GM12878 (cell line): ENCODE results near the gene RMI2. TPM values are rescaled to one million over a fixed set of nuclear protein-coding genes. Genes with fewer than 3 reads are reported as not detected.

Experiments used
- BHLHE40 ChIP-seq, 2 experiments: fragments of 450-650 bp in 1 of 2; IDR thresholded peaks; 2 replicates each; pipeline ENCODE4 v1.6.1; 2011 to 2017; ENCODE audit warnings: low read depth in 2 of 2, borderline replicate concordance in 1 of 2, improper control_type of control experiment in 1 of 2, low read length in 1 of 2, mild to moderate bottlenecking in 1 of 2
- BMI1 ChIP-seq: fragments of 450-650 bp; IDR thresholded peaks from 2 replicates; pipeline ENCODE4 v1.6.1; 2016; ENCODE audit warnings: mild to moderate bottlenecking, moderate library complexity, borderline replicate concordance
- CBX5 ChIP-seq: sonication (generic); IDR thresholded peaks from 2 replicates; pipeline ENCODE4 v1.6.1; 2016; ENCODE audit warnings: low read depth, moderate library complexity, mild to moderate bottlenecking, inconsistent platforms
- CEBPB ChIP-seq, 2 experiments: fragments of 150-350 bp in 1 of 2; IDR thresholded peaks; 2 replicates each; pipeline ENCODE4 v1.6.1; 2012 to 2014; ENCODE audit warnings: low read depth in 2 of 2, low read length in 2 of 2, borderline replicate concordance in 1 of 2, inconsistent platforms in 1 of 2
- EP300 ChIP-seq, 2 experiments: fragments of 150-350 bp in 1 of 2; IDR thresholded peaks; 2 replicates each; pipeline ENCODE4 v1.6.1; 2011 to 2012; ENCODE audit warnings: low read depth in 2 of 2, low read length in 2 of 2, borderline replicate concordance in 1 of 2, improper control_type of control experiment in 1 of 2, inconsistent platforms in 1 of 2; ENCODE audit not compliant: control insufficient read depth in 1 of 2
- FOXK2 ChIP-seq: fragments of 450-650 bp; IDR thresholded peaks from 2 replicates; pipeline ENCODE4 v1.6.1; 2017; ENCODE audit warnings: mild to moderate bottlenecking, moderate library complexity
- IKZF1 ChIP-seq: fragments of 450-650 bp; conservative IDR thresholded peaks from 2 replicates; pipeline ENCODE4 v1.6.1; 2017; ENCODE audit warnings: antibody characterized with exemption, mild to moderate bottlenecking
- KLF5 ChIP-seq: fragments of 450-650 bp; IDR thresholded peaks from 2 replicates; pipeline ENCODE4 v1.6.1; 2014; ENCODE audit warnings: mild to moderate bottlenecking; ENCODE audit not compliant: partially characterized antibody
- MEF2A ChIP-seq: IDR thresholded peaks from 2 replicates; pipeline ENCODE4 v1.6.1; 2011; ENCODE audit warnings: low read depth, mild to moderate bottlenecking, low read length, moderate library complexity; ENCODE audit not compliant: insufficient read depth
- RBBP5 ChIP-seq: fragments of 200-600 bp; sonication (generic); conservative IDR thresholded peaks from 2 replicates; pipeline ENCODE4 v1.6.1; 2016
- SMARCA5 ChIP-seq: fragments of 450-650 bp; IDR thresholded peaks from 2 replicates; pipeline ENCODE4 v1.6.1; 2017; ENCODE audit warnings: mild to moderate bottlenecking
- SMC3 ChIP-seq: IDR thresholded peaks from 2 replicates; pipeline ENCODE4 v1.6.1; 2011; ENCODE audit warnings: low read length, improper control_type of control experiment, borderline replicate concordance
- SUPT20H ChIP-seq: IDR thresholded peaks from 2 replicates; pipeline ENCODE4 v1.6.1; 2011; ENCODE audit warnings: low read depth, mild to moderate bottlenecking, low read length, moderate library complexity, borderline replicate concordance; ENCODE audit not compliant: control insufficient read depth
- YY1 ChIP-seq: IDR thresholded peaks from 2 replicates; pipeline ENCODE4 v1.6.1; 2011; ENCODE audit warnings: low read depth, mild to moderate bottlenecking, low read length
- ZNF217 ChIP-seq: fragments of 450-650 bp; IDR thresholded peaks from 2 replicates; pipeline ENCODE4 v1.6.1; 2017; ENCODE audit warnings: antibody characterized with exemption, mild to moderate bottlenecking
- ZSCAN29 ChIP-seq: fragments of 450-650 bp; IDR thresholded peaks from 2 replicates; pipeline ENCODE4 v1.6.1; 2017; ENCODE audit warnings: mild to moderate bottlenecking, moderate library complexity
- ZZZ3 ChIP-seq: IDR thresholded peaks from 2 replicates; pipeline ENCODE4 v1.6.1; 2011; ENCODE audit warnings: low read depth; ENCODE audit not compliant: control insufficient read depth, insufficient read length
- polyA plus RNA-seq, 11 experiments: library from polyadenylated mRNA; depleted of rRNA in 4 of 11; unstranded in 6 of 11; stranded (reverse) in 5 of 11; fragments of >200 nt; fragmentation: Nextera tagmentation in 4 of 11; fragmentation: Illumina TruSeq in 1 of 11; extraction: Ambion mirVana in 4 of 11; extraction: Trizol in 1 of 11; gene quantifications; 1 replicate in 1 of 11; 2 replicates in 10 of 11; pipeline versions ENCODE4 v1.2.1 to v1.2.3, GENCODE V29; 2011 to 2016; ENCODE audit warnings: inconsistent platforms in 2 of 11, missing spikeins in 2 of 11, low read depth in 1 of 11
- total RNA-seq, 4 experiments: library from RNA; depleted of rRNA in 3 of 4; stranded (reverse); fragments of >200 nt in 3 of 4; fragmentation: Illumina TruSeq in 1 of 4; extraction: Trizol in 1 of 4; gene quantifications; 2 replicates each; pipeline versions ENCODE4 v1.2.1 to v1.2.3, GENCODE V29; 2013 to 2021
- TF ChIP-seq, protein P1 (sequence below): fragments of 450-650 bp; formaldehyde crosslinking; IDR thresholded peaks from 2 replicates; pipeline ENCODE4 v1.4.0; 2020; ENCODE audit warnings: mild to moderate bottlenecking, moderate library complexity
- TF ChIP-seq, protein P2 (sequence below): IDR thresholded peaks from 2 replicates; pipeline ENCODE4 v1.6.1; 2011; ENCODE audit warnings: low read depth, mild to moderate bottlenecking, low read length, moderate library complexity, borderline replicate concordance; ENCODE audit errors: extremely low read depth
- TF ChIP-seq, protein P3 (sequence below): fragments of 450-650 bp; IDR thresholded peaks from 2 replicates; pipeline ENCODE4 v1.6.1; 2017; ENCODE audit warnings: mild to moderate bottlenecking

RMI2 gene
- total and polyA plus RNA-seq, 10 of the 15 experiments (the other 5 are each of a cell fraction or from before 2014, with no cell fraction given): 9.6 to 68.8 (median 32.1) TPM

DNA sequence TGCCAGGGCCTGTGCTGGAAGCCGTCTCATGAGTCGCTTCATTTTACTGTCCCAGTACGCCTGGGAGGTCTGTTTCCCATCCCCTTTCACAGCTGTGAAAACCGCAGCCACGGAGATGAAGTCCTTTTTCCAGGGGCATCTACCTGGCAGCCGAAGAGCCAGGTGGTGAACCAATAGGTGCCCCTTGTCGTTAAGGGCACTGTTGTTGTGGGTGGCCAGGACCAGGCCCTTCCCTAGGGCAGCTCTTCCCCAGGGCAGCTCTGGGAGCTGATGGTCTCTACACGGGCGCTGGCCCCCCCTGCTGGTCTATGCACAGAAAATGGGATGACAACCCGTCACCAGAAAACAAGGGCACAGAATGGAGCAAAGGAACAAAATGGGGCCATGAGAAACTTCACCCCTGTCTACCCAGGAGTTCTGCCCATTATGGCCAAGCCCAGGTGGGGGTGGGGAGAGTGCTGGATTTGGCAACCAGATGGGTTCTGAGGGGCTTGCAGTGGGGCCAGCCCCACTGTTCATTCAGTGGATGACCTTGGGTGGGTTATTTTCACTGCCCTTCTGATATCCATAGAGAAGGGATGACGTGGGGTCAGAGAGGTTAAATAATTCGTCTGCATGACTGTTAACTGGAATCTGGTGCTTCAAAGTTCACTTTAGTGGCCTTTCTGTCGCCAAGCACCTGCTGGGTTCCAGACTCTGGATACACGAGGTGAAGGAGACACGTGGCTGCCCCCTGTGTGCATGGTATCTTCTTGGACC, 11.5 kb downstream of the RMI2 start (continued):
- TF ChIP-seq, protein P1, sequence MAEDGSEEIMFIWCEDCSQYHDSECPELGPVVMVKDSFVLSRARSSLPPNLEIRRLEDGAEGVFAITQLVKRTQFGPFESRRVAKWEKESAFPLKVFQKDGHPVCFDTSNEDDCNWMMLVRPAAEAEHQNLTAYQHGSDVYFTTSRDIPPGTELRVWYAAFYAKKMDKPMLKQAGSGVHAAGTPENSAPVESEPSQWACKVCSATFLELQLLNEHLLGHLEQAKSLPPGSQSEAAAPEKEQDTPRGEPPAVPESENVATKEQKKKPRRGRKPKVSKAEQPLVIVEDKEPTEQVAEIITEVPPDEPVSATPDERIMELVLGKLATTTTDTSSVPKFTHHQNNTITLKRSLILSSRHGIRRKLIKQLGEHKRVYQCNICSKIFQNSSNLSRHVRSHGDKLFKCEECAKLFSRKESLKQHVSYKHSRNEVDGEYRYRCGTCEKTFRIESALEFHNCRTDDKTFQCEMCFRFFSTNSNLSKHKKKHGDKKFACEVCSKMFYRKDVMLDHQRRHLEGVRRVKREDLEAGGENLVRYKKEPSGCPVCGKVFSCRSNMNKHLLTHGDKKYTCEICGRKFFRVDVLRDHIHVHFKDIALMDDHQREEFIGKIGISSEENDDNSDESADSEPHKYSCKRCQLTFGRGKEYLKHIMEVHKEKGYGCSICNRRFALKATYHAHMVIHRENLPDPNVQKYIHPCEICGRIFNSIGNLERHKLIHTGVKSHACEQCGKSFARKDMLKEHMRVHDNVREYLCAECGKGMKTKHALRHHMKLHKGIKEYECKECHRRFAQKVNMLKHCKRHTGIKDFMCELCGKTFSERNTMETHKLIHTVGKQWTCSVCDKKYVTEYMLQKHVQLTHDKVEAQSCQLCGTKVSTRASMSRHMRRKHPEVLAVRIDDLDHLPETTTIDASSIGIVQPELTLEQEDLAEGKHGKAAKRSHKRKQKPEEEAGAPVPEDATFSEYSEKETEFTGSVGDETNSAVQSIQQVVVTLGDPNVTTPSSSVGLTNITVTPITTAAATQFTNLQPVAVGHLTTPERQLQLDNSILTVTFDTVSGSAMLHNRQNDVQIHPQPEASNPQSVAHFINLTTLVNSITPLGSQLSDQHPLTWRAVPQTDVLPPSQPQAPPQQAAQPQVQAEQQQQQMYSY (CRISPR knock-in tag): 0 out of 2 replicates have a peak, but pooled peaks have one; percentile 29
- TF ChIP-seq EP300 (IDR thresholded peaks at IDR 0.05; ENCODE audit: borderline replicate concordance in 1 of 2, control insufficient read depth in 1 of 2, low read depth in 2 of 2, low read length in 2 of 2): no peak
- TF ChIP-seq, protein P2, sequence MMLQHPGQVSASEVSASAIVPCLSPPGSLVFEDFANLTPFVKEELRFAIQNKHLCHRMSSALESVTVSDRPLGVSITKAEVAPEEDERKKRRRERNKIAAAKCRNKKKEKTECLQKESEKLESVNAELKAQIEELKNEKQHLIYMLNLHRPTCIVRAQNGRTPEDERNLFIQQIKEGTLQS: no peak
- no peak for TF ChIP-seq MEF2A
- peak; percentile 75 for TF ChIP-seq SMC3
- TF ChIP-seq ZZZ3: no peak
- TF ChIP-seq KLF5: no peak
- no peak for TF ChIP-seq CBX5
- no peak for TF ChIP-seq BMI1
- TF ChIP-seq SUPT20H: no peak
- TF ChIP-seq BHLHE40 (IDR thresholded peaks at IDR 0.05; ENCODE audit: borderline replicate concordance in 1 of 2, low read depth in 2 of 2, low read length in 1 of 2): peak in 1 of 2 experiments; percentile 26; a peak in 1 of 4 replicates
- TF ChIP-seq RBBP5: no peak
- peak; percentile 86 for TF ChIP-seq SMARCA5
- peak; percentile 35; the same call in 1 of the 2 replicates for TF ChIP-seq FOXK2
- TF ChIP-seq CEBPB (IDR thresholded peaks at IDR 0.05; ENCODE audit: borderline replicate concordance in 1 of 2, low read depth in 2 of 2, low read length in 2 of 2): no peak
- TF ChIP-seq, protein P3, sequence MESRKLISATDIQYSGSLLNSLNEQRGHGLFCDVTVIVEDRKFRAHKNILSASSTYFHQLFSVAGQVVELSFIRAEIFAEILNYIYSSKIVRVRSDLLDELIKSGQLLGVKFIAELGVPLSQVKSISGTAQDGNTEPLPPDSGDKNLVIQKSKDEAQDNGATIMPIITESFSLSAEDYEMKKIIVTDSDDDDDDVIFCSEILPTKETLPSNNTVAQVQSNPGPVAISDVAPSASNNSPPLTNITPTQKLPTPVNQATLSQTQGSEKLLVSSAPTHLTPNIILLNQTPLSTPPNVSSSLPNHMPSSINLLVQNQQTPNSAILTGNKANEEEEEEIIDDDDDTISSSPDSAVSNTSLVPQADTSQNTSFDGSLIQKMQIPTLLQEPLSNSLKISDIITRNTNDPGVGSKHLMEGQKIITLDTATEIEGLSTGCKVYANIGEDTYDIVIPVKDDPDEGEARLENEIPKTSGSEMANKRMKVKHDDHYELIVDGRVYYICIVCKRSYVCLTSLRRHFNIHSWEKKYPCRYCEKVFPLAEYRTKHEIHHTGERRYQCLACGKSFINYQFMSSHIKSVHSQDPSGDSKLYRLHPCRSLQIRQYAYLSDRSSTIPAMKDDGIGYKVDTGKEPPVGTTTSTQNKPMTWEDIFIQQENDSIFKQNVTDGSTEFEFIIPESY: no peak
- TF ChIP-seq YY1: peak; percentile 83
- TF ChIP-seq ZNF217: no peak
- no peak for TF ChIP-seq ZSCAN29
- peak; percentile 92 for TF ChIP-seq IKZF1
- TF ChIP-seq, all 136 proteins: peak for 32
